DOHH2 (cell line): ENCODE data around the gene ATG10.

ENCODE experiments used
- H3F3A ChIP-seq: fragments of 200-600 bp; sonication (generic), shearing (Covaris generic); 2 replicates; pipeline ENCODE4 v1.6.0; 2016; ENCODE audit warnings: antibody characterized with exemption, mild to moderate bottlenecking; ENCODE audit not compliant: control insufficient read depth, insufficient read depth
- H3K27ac ChIP-seq: fragments of 200-600 bp; sonication (generic); 2 replicates; pipeline ENCODE4 v1.5.1; 2014; ENCODE audit warnings: low read depth, mild to moderate bottlenecking, low read length, moderate library complexity
- H3K27me3 ChIP-seq: fragments of 200-600 bp; sonication (generic); 2 replicates; pipeline ENCODE4 v1.6.1; 2014; ENCODE audit warnings: mild to moderate bottlenecking, low read length, mixed read lengths; ENCODE audit not compliant: control insufficient read depth
- H3K36me3 ChIP-seq: fragments of 200-600 bp; sonication (generic); 2 replicates; pipeline ENCODE4 v1.6.1; 2014; ENCODE audit warnings: mild to moderate bottlenecking, low read length, moderate library complexity, mixed read lengths; ENCODE audit not compliant: control insufficient read depth
- H3K4me1 ChIP-seq: fragments of 200-600 bp; sonication (generic); 2 replicates; pipeline ENCODE4 v1.6.1; 2014; ENCODE audit warnings: mild to moderate bottlenecking, low read length, mixed read lengths; ENCODE audit not compliant: control insufficient read depth
- H3K4me2 ChIP-seq: fragments of 200-600 bp; sonication (generic); 2 replicates; pipeline ENCODE4 v1.6.0; 2014; ENCODE audit warnings: mild to moderate bottlenecking, low read length, moderate library complexity
- H3K4me3 ChIP-seq: fragments of 200-600 bp; sonication (generic); 2 replicates; pipeline ENCODE4 v1.5.1; 2014; ENCODE audit warnings: mild to moderate bottlenecking, low read length, mixed read lengths
- H3K79me2 ChIP-seq: fragments of 200-600 bp; sonication (generic); 2 replicates; pipeline ENCODE4 v1.6.1; 2014; ENCODE audit warnings: mild to moderate bottlenecking, low read length, mixed read lengths; ENCODE audit not compliant: control insufficient read depth
- H3K9me2 ChIP-seq: fragments of 200-600 bp; sonication (generic); replicated peaks from 2 replicates; pipeline ENCODE4 v1.6.1; 2014; ENCODE audit warnings: mild to moderate bottlenecking, low read length, mixed read lengths; ENCODE audit not compliant: control insufficient read depth
- H3K9me3 ChIP-seq: fragments of 200-600 bp; sonication (generic); 2 replicates; pipeline ENCODE4 v1.6.1; 2014; ENCODE audit warnings: antibody characterized with exemption, low read length, mixed read lengths; ENCODE audit not compliant: control insufficient read depth, insufficient read depth
- H4K20me1 ChIP-seq: fragments of 200-600 bp; sonication (generic); 2 replicates; pipeline ENCODE4 v1.6.0; 2014; ENCODE audit warnings: low read depth, mild to moderate bottlenecking, antibody characterized with exemption, low read length, moderate library complexity; ENCODE audit not compliant: control insufficient read depth, insufficient read depth
- CTCF ChIP-seq: fragments of 200-600 bp; sonication (generic); IDR thresholded peaks from one replicate; pipeline ENCODE4 v1.5.1; 2014; ENCODE audit warnings: antibody characterized with exemption, mild to moderate bottlenecking, low read depth, low read length; ENCODE audit not compliant: poor library complexity, severe bottlenecking
- EZH2phosphoT487 ChIP-seq: fragments of 200-600 bp; sonication (generic); IDR thresholded peaks from 2 replicates; pipeline ENCODE4 v1.6.1; 2017; ENCODE audit warnings: borderline replicate concordance, mild to moderate bottlenecking, antibody characterized with exemption, low read length, moderate library complexity, mixed read lengths

Gene ATG10

DNA sequence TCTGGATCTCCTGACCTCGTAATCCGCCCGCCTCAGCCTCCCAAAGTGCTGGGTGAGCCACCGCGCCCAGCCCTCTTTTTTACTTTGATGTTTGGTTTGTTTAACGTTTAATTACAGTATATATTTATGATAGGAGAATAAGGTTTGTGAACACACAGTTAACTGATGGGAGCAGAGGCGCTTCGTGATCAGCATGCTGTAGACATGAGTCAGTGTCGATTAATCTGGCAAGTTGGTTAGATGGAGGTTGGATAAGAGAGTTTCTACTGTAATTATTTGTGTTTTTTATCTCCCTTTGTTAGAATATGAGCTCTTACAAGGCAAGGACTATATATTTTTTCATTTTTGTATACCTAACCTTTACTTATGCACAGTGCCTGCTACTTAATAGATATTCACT lies 14.3 kb downstream of the ATG10 start:
- H3K27me3 ChIP-seq, result no peaks in the 10 kb centered on the region
- H3K9me2 ChIP-seq, result no peaks in the 10 kb centered on the region
- no peaks in the 10 kb centered on the region for H3K79me2 ChIP-seq
- H3K4me2 ChIP-seq, result no peak overlapping the region
- no peaks in the 10 kb centered on the region for H3F3A ChIP-seq
- no peaks in the 10 kb centered on the region for H3K4me1 ChIP-seq
- H3K36me3 ChIP-seq, result peaks cover 21% of the 10 kb centered on the region
- no peak overlapping the region for H3K27ac ChIP-seq
- TF ChIP-seq CTCF (no peak), EZH2phosphoT487 (no peak)
- H4K20me1 ChIP-seq, result no peaks in the 10 kb centered on the region
- H3K9me3 ChIP-seq, result no peaks in the 10 kb centered on the region
- H3K4me3 ChIP-seq, result no peak overlapping the region

DNA sequence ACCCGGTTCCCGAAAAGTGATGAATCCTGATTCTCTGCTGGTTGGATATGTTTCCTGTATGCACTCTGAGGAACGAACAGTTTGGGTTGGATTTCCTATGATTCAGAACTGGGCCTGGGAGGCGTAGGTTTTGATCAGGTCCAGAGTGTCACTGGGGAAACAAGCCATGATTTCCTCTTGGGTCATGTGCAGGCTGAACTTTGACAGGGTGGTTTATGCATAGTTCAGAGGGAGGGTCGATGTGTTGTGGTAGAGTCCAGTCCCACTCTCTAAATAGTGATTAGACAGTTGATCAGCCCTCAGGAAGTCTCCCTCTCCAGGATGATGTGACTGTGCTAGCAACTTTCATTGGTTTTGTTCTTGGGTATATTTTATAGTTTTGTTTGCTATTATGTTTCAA lies 17.4 kb downstream of the ATG10 start:
- no peak overlapping the region for H3K4me3 ChIP-seq
- H3K9me3 ChIP-seq, result no peaks in the 10 kb centered on the region
- peaks cover 11% of the 10 kb centered on the region for H3K36me3 ChIP-seq
- no peaks in the 10 kb centered on the region for H3F3A ChIP-seq
- no peaks in the 10 kb centered on the region for H3K79me2 ChIP-seq
- no peak for TF ChIP-seq EZH2phosphoT487
- no peak for TF ChIP-seq CTCF
- H3K27me3 ChIP-seq, result no peaks in the 10 kb centered on the region
- no peak overlapping the region for H3K4me2 ChIP-seq
- no peaks in the 10 kb centered on the region for H4K20me1 ChIP-seq
- no peak overlapping the region for H3K27ac ChIP-seq
- H3K4me1 ChIP-seq, result no peaks in the 10 kb centered on the region
- no peaks in the 10 kb centered on the region for H3K9me2 ChIP-seq

GRCh38 chr5:81994679-81995078 lies 22.9 kb downstream of the ATG10 start:
- Histone ChIP-seq H3F3A (no peaks in the 10 kb centered on the region), H3K9me3 (no peaks in the 10 kb centered on the region), H3K36me3 (peaks cover 29% of the 10 kb centered on the region), H3K4me1 (no peaks in the 10 kb centered on the region; the same call in 1 of the 2 replicates), H3K4me2 (no peak overlapping the region), H4K20me1 (no peaks in the 10 kb centered on the region), H3K79me2 (no peaks in the 10 kb centered on the region), H3K27me3 (no peaks in the 10 kb centered on the region), H3K4me3 (no peak overlapping the region), H3K9me2 (no peaks in the 10 kb centered on the region), H3K27ac (no peak overlapping the region)
- TF ChIP-seq EZH2phosphoT487 (no peak), CTCF (no peak)

DNA sequence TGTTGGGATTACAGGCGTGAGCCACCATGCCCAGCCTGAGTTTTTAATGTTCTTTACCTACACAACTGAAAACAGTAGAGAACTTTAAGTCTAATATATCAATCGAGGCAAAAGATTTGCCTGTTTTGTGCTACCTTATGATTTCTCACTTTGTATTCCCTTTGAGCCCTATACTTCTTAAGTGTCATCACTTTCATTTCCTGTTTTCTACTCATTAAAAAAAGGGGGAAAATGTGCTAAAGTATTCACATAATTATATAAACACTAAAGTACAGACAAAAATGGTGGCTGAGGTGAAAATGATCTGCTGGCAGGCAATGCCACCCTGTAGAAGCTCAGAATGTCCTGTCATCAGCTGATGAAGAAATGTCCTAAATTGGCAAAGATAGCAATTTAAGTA lies 23.6 kb downstream of the ATG10 start:
- Histone ChIP-seq H3K27me3 (no peaks in the 10 kb centered on the region), H3K9me3 (no peaks in the 10 kb centered on the region), H4K20me1 (no peaks in the 10 kb centered on the region), H3K79me2 (no peaks in the 10 kb centered on the region), H3F3A (no peaks in the 10 kb centered on the region), H3K4me1 (no peaks in the 10 kb centered on the region; the same call in 1 of the 2 replicates), H3K36me3 (peaks cover 29% of the 10 kb centered on the region), H3K9me2 (no peaks in the 10 kb centered on the region), H3K4me2 (no peak overlapping the region), H3K4me3 (no peak overlapping the region), H3K27ac (no peak overlapping the region)
- TF ChIP-seq EZH2phosphoT487 (no peak), CTCF (no peak)
